GM18499 (cell line): Measurements from ENCODE around the gene MSGN1.

ENCODE experiments used
- ATAC-seq: cut with Tn5 transposase; IDR thresholded peaks from one replicate; pipeline ENCODE4 v1.9.1; 2021; ENCODE audit warnings: moderate number of reproducible peaks; ENCODE audit not compliant: insufficient read depth, unreplicated experiment

MSGN1 gene

GRCh38 chr2:17845806-17846205, 29.5 kb downstream of the MSGN1 start:
- ATAC-seq: no peak

GRCh38 chr2:17846676-17847075, 30.4 kb downstream of the MSGN1 start:
- ATAC-seq: no peak

GRCh38 chr2:17847236-17847635, 31.0 kb downstream of the MSGN1 start:
- ATAC-seq: no peak

GRCh38 chr2:17849275-17849674, 33.0 kb downstream of the MSGN1 start:
- ATAC-seq: no peak

GRCh38 chr2:17850151-17850550, 33.9 kb downstream of the MSGN1 start:
- no peak for ATAC-seq

- ATAC-seq: peak; percentile 80
These were observed 35.7 kb downstream of the MSGN1 start for GRCh38 chr2:17851731-17852585.

GRCh38 chr2:17853799-17854198, 37.5 kb downstream of the MSGN1 start:
- no peak for ATAC-seq

GRCh38 chr2:17857021-17857420, 40.8 kb downstream of the MSGN1 start:
- no peak for ATAC-seq

GRCh38 chr2:17858064-17858463, 41.8 kb downstream of the MSGN1 start:
- no peak for ATAC-seq

- no peak for ATAC-seq
These were observed 47.3 kb downstream of the MSGN1 start for GRCh38 chr2:17863539-17863938.

GRCh38 chr2:17864676-17865075, 48.4 kb downstream of the MSGN1 start:
- no peak for ATAC-seq

GRCh38 chr2:17867133-17867532, 50.9 kb downstream of the MSGN1 start:
- ATAC-seq: no peak
